A673 (cell line): ENCODE results near the gene STAG1.

Experiments
- CTCF ChIP-seq: fragments of 300-800, 200-600 bp; sonication (generic); conservative IDR thresholded peaks from 2 replicates; pipeline ENCODE4 v1.5.1; 2017; ENCODE audit warnings: low read depth, mild to moderate bottlenecking, antibody characterized with exemption, low read length, moderate library complexity, mixed read lengths
- EZH2 ChIP-seq: fragments of 200-600 bp; sonication (generic); IDR thresholded peaks from 2 replicates; pipeline ENCODE4 v1.6.1; 2017; ENCODE audit warnings: borderline replicate concordance, low read depth, mild to moderate bottlenecking, mixed read lengths, antibody characterized with exemption, low read length; ENCODE audit not compliant: poor library complexity, severe bottlenecking

- TF ChIP-seq CTCF (no peak), EZH2 (no peak)
Measured at GRCh38 chr3:136730595-136731273, 21.4 kb downstream of the STAG1 start.
